Transverse colon (tissue), 4 donors: ENCODE results near the gene ACAN. TPM values are rescaled to one million over a fixed set of nuclear protein-coding genes. Genes with fewer than 3 reads are reported as not detected.

Experiments used
- DNase-seq: peaks from one replicate; pipeline ENCODE4 v3.0.0-alpha.2; 2019
- H3K27ac ChIP-seq, 4 donors: fragments of 200-600 bp; sonication (generic); 2 replicates each; pipeline ENCODE4 v1.5.1; 2016 to 2018; ENCODE audit warnings: inconsistent platforms in 4 of 4
- H3K27me3 ChIP-seq: fragments of 200-600 bp; sonication (generic); 2 replicates; pipeline ENCODE4 v1.5.1; 2017; ENCODE audit warnings: inconsistent platforms
- H3K36me3 ChIP-seq, 4 donors: fragments of 200-600 bp; sonication (generic); 2 replicates each; pipeline ENCODE4 v1.5.1; 2017 to 2019; ENCODE audit warnings: inconsistent platforms in 4 of 4
- H3K4me1 ChIP-seq, 4 donors: fragments of 200-600 bp; sonication (generic); 2 replicates each; pipeline ENCODE4 v1.5.1; 2017 to 2020; ENCODE audit warnings: inconsistent platforms in 4 of 4
- H3K4me3 ChIP-seq, 4 donors: fragments of 200-600 bp; sonication (generic); 1 replicate in 1 of 4; 2 replicates in 3 of 4; pipeline versions ENCODE4 v1.5.1 to v1.6.1; 2017 to 2019; ENCODE audit warnings: inconsistent platforms in 4 of 4
- H3K9me3 ChIP-seq, 2 donors: fragments of 200-600 bp; sonication (generic); 2 replicates each; pipeline ENCODE4 v1.5.1; 2017 to 2019; ENCODE audit warnings: inconsistent platforms in 2 of 2
- CTCF ChIP-seq, 5 experiments: fragments of 200-600 bp in 3 of 5; fragments of 450-650 bp in 2 of 5; sonication (generic) in 3 of 5; IDR thresholded peaks; 1 replicate in 2 of 5; 2 replicates in 3 of 5; pipeline ENCODE4 v1.5.1; 2016 to 2017; ENCODE audit warnings: antibody characterized with exemption in 5 of 5, inconsistent platforms in 3 of 5, mild to moderate bottlenecking in 2 of 5, moderate library complexity in 1 of 5
- EP300 ChIP-seq: sonication (generic); formaldehyde crosslinking; IDR thresholded peaks from one replicate; pipeline ENCODE4 v1.6.1; 2017; ENCODE audit warnings: antibody characterized with exemption, low read depth
- POLR2A ChIP-seq: fragments of 450-650 bp; IDR thresholded peaks from one replicate; pipeline ENCODE4 v1.6.1; 2016; ENCODE audit warnings: antibody characterized with exemption, mild to moderate bottlenecking, moderate library complexity
- POLR2AphosphoS5 ChIP-seq, 3 donors: sonication (generic); formaldehyde crosslinking; IDR thresholded peaks; one replicate each; pipeline ENCODE4 v1.6.1; 2016; ENCODE audit warnings: antibody characterized with exemption in 3 of 3
- WGBS, 2 donors: methylation state at CpG; one replicate each; pipeline ENCODE4 v1.1.5; 2018; ENCODE audit warnings: low coverage in 1 of 2; 5-methylcytosine and 5-hydroxymethylcytosine counted together
- in situ Hi-C, 4 donors: fragments of 200-750 bp; cut with MboI; loops; one replicate each; pipeline versions ENCODE4 v1.15.0 to v1.15.1; 2017; ENCODE audit warnings: low sequenced_read_pairs in 3 of 4, low pct_ligation_motif_present in 1 of 4, low pct_unique_long_range_greater_than_20kb in 1 of 4
- intact Hi-C: fragments of 100-400 bp; cut with DNase I; formaldehyde crosslinking; loops from one replicate; pipeline ENCODE4 v1.15.1; 2023; ENCODE audit warnings: low total_unique reads
- total RNA-seq, 4 donors: library from RNA; depleted of rRNA; stranded (reverse); fragments of >200 nt; gene quantifications; one replicate each; pipeline ENCODE4 v1.1.0, GENCODE V29; 2016

Gene ACAN
- total RNA-seq, 4 donors from 2014 or later: 0.14 TPM; not detected in 3

- Histone ChIP-seq H3K4me3 (no peak overlapping the region), H3K9me3 (no peaks in the 10 kb centered on the region), H3K36me3 (no peaks in the 10 kb centered on the region), H3K27ac (no peak overlapping the region), H3K4me1 (no peaks in the 10 kb centered on the region), H3K27me3 (no peaks in the 10 kb centered on the region)
- in situ Hi-C loops (no loop called here), intact Hi-C loops (no loop called here)
- no peak for TF ChIP-seq CTCF (IDR thresholded peaks at IDR 0.05)
- no peak for TF ChIP-seq EP300
- TF ChIP-seq POLR2AphosphoS5 (IDR thresholded peaks at IDR 0.05): no peak
- TF ChIP-seq POLR2A: no peak
- DNase-seq: no peak
- 41 to 70% methylated on average over 3 to 4 of the region's 4 CpGs for WGBS, 2 donors
These were observed 61.7 kb downstream of the ACAN start for GRCh38 chr15:88864861-88865497.

- H3K27ac ChIP-seq: no peak overlapping the region
- intact Hi-C loops: no loop called here
- in situ Hi-C loops: no loop called here
- H3K4me1 ChIP-seq: no peaks in the 10 kb centered on the region
- DNase-seq: no peak
- no peak for TF ChIP-seq POLR2A
- TF ChIP-seq EP300: no peak
- TF ChIP-seq CTCF (IDR thresholded peaks at IDR 0.05): no peak
- TF ChIP-seq POLR2AphosphoS5 (IDR thresholded peaks at IDR 0.05): no peak
- no peaks in the 10 kb centered on the region for H3K9me3 ChIP-seq
- no peak overlapping the region for H3K4me3 ChIP-seq
- 50 to 66% methylated on average over 1 to 6 of the region's 6 CpGs for WGBS, 2 donors
- no peaks in the 10 kb centered on the region for H3K36me3 ChIP-seq
- H3K27me3 ChIP-seq: no peaks in the 10 kb centered on the region
These were observed 62.4 kb downstream of the ACAN start for GRCh38 chr15:88865498-88866099.

GRCh38 chr15:88866295-88866881 lies 63.2 kb downstream of the ACAN start:
- Histone ChIP-seq H3K4me3 (no peak overlapping the region), H3K36me3 (no peaks in the 10 kb centered on the region), H3K4me1 (no peaks in the 10 kb centered on the region), H3K27me3 (no peaks in the 10 kb centered on the region), H3K9me3 (no peaks in the 10 kb centered on the region), H3K27ac (no peak overlapping the region)
- TF ChIP-seq CTCF (IDR thresholded peaks at IDR 0.05): no peak
- in situ Hi-C loops (no loop called here), intact Hi-C loops (no loop called here)
- DNase-seq: no peak
- 89% methylated on average over 10 of the region's 10 CpGs; no CpG with 5 or more reads in 1 of the 2 donors for WGBS, 2 donors

DNA sequence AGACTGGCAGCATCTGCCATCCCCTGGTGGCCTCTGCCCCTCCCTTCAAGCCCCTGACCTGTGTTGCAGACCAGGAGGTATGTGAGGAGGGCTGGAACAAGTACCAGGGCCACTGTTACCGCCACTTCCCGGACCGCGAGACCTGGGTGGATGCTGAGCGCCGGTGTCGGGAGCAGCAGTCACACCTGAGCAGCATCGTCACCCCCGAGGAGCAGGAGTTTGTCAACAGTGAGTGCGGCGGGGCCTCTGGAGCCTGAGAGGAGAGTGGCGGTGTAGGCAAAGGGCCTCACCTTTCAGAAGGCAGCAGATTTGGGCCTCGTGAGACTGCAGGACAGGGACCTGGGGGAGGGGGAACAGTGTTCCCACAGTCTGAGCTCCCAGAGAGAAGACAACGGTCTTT lies 68.1 kb downstream of the ACAN start:
- Histone ChIP-seq H3K4me1 (no peaks in the 10 kb centered on the region), H3K4me3 (no peak overlapping the region), H3K27ac (no peak overlapping the region), H3K36me3 (no peaks in the 10 kb centered on the region), H3K27me3 (peaks cover 6% of the 10 kb centered on the region), H3K9me3 (no peaks in the 10 kb centered on the region)
- in situ Hi-C loops (no loop called here), intact Hi-C loops (no loop called here)
- WGBS, 2 donors: 84% methylated on average over 13 of the region's 14 CpGs; no CpG with 5 or more reads in 1 of the 2 donors
- TF ChIP-seq CTCF (IDR thresholded peaks at IDR 0.05): no peak
- TF ChIP-seq EP300: no peak
- DNase-seq: no peak
